VCaP (cell line): Measurements from ENCODE around the gene SMG7.
"Not testable (repeated sequence)": the region's sequence is repeated elsewhere in the genome, so short reads cannot be mapped to it uniquely, and the experiment has no call there.

ENCODE experiments used
- H3K27ac ChIP-seq: fragments of 450-650 bp; 2 replicates; pipeline ENCODE4 v1.5.1; 2017
- CTCF ChIP-seq: fragments of 450-650 bp; conservative IDR thresholded peaks from 2 replicates; pipeline ENCODE4 v1.5.1; 2017; ENCODE audit warnings: mild to moderate bottlenecking, moderate library complexity

SMG7 gene

GRCh38 chr1:183472488-183473216 is at the start of gene SMG7:
TSS of gene SMG7 (plus strand) at chr1:183472499. CDS start at chr1:183472621, 122 bp downstream.
- TF ChIP-seq CTCF = no peak
- peak within 1 kb of the TSS; percentile 93 for H3K27ac ChIP-seq

GRCh38 chr1:183423541-183423940 is 48.8 kb upstream of the SMG7 start:
- no peak overlapping the region for H3K27ac ChIP-seq
- no peak for TF ChIP-seq CTCF

DNA sequence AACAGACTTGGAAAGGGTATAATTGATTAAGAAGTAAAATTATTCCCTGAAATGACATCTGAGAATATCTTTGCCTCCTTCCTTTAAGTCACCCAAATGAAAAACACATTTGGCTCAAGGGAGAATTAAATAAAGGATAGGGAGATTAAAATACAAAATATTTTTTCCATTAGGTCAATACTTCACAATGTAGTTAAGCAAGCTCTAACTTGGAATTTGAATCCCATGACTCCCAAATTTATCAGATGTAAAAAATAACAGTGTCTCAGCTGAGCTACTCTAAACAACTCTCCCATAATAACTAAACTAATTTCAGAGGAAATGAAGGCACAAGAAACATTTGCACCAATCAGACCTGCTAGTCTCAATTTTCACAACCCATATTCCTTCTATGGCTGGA is 47.6 kb upstream of the SMG7 start:
- H3K27ac ChIP-seq = no peak overlapping the region
- TF ChIP-seq CTCF = no peak

DNA sequence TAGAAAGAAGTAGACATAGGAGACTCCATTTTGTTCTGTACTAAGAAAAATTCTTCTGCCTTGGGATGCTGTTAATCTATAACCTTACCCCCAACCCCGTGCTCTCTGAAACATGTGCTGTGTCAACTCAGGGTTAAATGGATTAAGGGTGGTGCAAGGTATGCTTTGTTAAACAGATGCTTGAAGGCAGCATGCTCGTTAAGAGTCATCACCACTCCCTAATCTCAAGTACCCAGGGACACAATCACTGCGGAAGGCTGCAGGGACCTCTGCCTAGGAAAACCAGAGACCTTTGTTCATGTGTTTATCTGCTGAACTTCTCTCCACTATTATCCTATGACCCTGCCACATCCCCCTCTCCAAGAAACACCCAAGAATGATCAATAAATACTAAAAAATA is 44.7 kb upstream of the SMG7 start:
- H3K27ac ChIP-seq = not testable (repeated sequence)

DNA sequence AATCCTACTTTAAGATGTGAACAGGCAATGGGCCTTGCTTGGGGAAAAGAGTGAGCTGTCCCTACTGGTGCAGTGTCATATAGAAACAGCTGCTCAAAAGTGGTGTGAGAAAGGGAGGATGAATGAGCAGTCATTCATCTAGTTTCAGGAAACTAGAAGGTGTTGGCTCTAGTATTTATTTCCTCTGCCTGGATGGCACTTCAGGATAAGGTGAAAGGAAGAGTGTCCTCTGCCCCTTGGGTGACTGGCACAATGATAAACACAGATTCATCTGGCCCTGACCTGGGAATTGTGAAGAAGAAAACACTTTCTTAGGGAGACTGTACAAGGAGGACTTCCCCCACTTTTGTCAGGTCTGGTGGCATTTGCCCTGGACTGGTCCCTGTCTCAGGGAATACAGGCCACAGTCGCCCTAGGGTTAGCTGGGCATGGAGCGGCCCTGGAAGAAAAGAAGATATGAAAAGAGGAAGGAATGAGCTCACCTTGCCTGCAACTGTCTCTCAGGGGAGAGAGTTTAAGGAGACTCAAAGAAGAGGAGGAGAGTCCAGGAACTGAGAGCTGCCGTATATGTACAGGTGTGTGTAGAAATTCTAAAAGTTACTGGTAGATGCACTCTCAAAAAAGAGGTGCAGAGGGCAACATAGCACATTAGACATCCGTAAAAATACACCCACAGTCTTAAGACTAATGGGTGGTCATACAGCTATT is 40.3 kb upstream of the SMG7 start:
- no peak for TF ChIP-seq CTCF
- peak overlapping the region; percentile 68 for H3K27ac ChIP-seq

- peak overlapping the region; percentile 68 for H3K27ac ChIP-seq
- TF ChIP-seq CTCF = no peak
Observed at GRCh38 chr1:183432548-183432875, 39.8 kb upstream of the SMG7 start.

- TF ChIP-seq CTCF = no peak
- H3K27ac ChIP-seq = peak overlapping the region; percentile 68
Observed at GRCh38 chr1:183433703-183434102, 38.6 kb upstream of the SMG7 start.

DNA sequence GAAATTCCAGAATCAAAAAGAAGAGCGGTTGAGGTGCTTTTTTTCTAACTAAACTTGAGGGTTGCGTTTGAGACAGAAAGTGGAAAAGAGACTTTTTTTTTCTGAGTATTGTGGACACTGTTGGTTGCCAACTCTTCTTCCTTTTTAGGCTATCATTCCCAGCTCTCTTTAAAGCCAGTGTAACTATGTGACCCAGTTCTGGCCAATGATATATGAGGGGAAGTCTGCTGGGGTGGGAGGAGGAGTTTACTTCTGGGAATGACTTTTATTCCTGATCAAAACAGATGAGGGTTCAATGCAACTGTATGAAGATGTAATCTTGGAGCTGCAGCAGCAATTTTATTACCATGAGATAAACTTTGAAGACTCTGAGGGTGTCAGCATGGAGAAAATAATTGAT is 36.8 kb upstream of the SMG7 start:
- TF ChIP-seq CTCF = no peak
- no peak overlapping the region for H3K27ac ChIP-seq
